GM19467 (cell line): ENCODE results near the gene PAX6.
A peak's percentile ranks its signal among the peaks of the same experiment; 100 is the strongest.

Experiments used
- ATAC-seq: cut with Tn5 transposase; IDR thresholded peaks from one replicate; pipeline ENCODE4 v1.9.1; 2021; ENCODE audit warnings: mild to moderate bottlenecking, moderate library complexity; ENCODE audit not compliant: unreplicated experiment

The PAX6 gene

GRCh38 chr11:31810779-31811647, at the start of gene PAX6:
Gene PAX6, minus strand, starts transcription at chr11:31811322. Its CDS starts 4,911 bp downstream, at chr11:31806411.
- ATAC-seq: peak; percentile 67

GRCh38 chr11:31860391-31860790, 49.3 kb upstream of the PAX6 start:
- no peak for ATAC-seq

DNA sequence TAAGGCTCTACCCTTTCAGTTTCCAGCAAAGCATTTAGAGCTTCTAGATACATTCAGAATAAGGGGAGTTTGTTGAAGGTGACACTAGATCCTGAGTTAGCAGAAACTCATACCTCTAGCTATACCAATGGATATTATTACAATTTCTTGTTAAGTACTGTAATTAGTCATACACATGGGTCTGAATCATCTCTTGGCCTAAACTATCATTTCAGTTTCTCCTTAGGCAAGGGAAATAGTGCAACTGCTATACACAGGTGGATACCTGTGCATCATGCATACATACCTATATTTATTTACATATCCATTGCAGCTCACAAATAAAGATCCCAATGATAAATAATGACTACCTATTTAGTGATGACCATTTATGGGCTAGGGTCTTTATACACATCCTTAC, 45.1 kb upstream of the PAX6 start:
- no peak for ATAC-seq

- no peak for ATAC-seq
Measured at GRCh38 chr11:31855466-31855865, 44.3 kb upstream of the PAX6 start.

DNA sequence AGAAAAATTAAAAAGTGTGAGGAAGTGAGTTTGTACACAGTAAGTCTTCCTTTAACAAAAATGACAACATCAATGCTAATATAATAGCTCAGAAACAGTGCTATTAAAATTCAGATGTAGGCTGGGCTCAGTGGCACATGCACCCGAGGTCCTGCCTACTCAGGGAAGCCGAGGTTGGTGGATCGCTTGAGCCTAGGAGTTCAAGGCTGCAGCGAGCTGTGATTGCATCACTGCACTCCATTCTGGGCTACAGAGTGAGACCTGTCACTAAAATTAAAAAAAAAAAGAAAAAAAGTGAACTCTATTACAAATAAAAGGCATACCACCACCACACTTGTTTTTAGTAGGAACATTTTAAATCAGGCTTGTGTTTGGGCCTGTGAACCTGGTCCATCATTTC, 39.2 kb upstream of the PAX6 start:
- no peak for ATAC-seq

DNA sequence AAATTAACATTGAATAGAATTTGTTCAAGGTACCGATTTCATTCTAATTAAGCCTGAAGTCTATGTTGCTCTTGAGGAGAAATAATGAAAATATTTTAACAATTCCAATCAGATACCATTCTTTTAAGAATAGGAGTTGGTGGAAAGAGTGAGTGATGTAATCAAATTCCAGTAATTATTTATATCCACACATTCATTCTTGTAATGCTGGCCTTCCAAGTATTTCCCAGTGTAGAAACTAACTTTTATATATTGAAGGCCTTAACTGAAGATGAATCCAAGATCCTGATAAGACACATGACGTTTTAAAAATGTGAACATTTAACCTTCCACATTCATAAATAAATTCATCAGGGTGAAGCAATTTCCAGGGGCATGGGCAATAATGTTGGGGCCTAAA, 36.6 kb upstream of the PAX6 start:
- no peak for ATAC-seq

DNA sequence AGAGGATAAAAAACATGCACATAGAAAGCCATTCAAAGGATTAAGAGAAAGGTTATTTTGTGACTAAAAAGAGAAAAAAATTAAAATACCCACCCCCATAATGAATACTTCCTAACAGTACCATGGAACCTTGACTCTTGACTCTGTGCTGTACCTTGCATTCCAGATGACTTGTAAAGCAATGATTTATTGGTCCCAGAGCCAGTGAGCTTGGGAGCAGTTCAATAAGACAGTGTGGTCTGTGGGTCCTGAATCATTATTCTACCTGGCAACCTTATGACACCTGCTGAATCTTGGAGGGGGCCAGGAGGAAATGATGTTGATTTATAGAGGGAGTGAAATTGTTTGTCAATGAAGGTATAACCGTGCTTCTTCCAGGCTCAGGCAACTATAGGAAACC, 34.2 kb upstream of the PAX6 start:
- ATAC-seq: no peak

DNA sequence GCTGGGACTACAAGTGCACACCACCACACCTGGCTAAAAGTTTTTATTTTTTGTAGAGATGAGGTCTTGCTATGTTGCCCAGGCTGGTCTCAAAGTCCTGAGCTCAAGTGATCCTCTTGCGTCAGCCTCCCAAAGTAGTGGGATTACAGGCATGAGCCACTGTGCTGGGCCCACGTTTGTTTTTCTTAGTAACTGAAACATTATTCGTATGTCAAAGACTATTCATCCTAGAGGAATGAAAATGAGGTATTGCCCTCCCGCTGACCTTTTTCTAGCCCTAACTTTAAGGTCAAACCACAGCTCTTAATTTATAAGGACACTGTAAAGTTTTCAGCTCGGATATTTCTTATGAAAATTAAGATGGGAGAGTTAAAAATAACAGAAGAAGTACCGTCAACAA, 33.2 kb upstream of the PAX6 start:
- ATAC-seq: no peak

DNA sequence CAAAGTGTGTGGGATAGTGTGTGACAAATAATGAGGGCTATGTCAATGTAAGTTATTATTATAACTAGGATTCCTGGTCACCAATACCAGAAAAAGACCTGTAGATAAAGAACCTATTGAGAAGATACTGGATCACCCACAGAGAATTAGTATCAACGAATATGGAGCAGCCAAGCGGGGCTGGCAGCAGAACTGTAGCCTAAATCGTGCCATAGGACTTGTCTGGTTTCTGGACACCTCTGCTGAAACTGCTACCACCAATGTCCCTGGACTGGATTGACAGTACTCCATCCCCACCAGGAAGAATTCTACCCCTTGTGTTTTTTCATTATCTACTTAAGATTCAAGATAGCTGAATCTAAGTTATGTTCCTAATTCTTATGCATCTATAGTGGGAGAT, 30.3 kb upstream of the PAX6 start:
- no peak for ATAC-seq

- no peak for ATAC-seq
Measured at GRCh38 chr11:31834237-31834636, 23.1 kb upstream of the PAX6 start.

DNA sequence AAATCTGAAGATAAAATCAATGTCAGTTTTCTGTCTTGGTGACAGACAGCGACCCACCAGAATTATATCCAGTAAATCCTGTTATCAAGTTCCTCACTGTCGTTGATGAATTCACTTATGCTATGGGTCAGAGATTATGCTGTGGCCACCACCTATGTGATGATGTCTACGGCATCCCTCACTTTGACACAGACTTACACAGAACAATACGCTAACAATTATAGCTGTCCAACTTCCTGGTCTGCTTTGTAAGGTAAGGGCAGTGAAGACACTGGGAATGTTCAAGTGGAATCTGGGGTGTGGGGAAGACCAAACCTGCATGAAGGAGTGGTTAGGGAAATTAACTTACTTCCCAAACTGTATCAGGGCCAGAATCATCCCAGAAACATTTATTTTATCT, 19.3 kb upstream of the PAX6 start:
- ATAC-seq: no peak

GRCh38 chr11:31828217-31828616, 17.1 kb upstream of the PAX6 start:
- no peak for ATAC-seq

- ATAC-seq: no peak
Measured at GRCh38 chr11:31827455-31828206, 16.5 kb upstream of the PAX6 start.

- ATAC-seq: no peak
Measured at GRCh38 chr11:31826536-31827438, 15.7 kb upstream of the PAX6 start.

DNA sequence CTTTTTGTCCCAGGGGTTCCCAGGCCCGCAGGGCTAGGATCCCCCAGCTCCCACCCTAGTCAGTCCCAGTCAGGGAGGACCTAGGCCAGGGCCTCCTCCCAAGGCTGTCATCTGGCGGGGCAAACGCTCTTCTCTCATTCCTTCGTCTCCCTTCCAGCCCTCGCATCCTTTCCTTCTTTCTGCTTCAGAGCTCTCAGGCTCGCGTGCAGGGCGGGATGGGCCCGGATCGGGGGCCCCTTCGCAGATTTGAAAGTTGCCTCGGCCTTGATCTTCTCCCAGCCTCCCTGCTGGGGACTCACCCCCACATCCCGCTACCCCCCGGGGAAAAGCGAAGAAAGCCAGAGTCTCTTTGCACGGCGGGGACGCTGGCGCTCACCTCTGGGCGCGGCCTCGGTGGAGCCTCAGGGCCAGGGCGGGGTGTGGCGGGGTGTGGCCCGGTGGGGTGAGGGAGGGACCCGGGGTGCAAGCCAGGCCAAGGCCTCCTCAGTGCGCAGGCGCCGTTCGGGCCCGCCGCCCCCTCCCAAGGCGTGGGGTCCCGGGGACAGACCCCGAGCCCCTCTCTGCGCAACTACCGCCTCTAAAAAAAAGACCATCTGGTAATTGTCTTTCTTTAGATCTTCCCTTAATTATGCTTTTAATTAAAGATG, 14.8 kb upstream of the PAX6 start:
- no peak for ATAC-seq

DNA sequence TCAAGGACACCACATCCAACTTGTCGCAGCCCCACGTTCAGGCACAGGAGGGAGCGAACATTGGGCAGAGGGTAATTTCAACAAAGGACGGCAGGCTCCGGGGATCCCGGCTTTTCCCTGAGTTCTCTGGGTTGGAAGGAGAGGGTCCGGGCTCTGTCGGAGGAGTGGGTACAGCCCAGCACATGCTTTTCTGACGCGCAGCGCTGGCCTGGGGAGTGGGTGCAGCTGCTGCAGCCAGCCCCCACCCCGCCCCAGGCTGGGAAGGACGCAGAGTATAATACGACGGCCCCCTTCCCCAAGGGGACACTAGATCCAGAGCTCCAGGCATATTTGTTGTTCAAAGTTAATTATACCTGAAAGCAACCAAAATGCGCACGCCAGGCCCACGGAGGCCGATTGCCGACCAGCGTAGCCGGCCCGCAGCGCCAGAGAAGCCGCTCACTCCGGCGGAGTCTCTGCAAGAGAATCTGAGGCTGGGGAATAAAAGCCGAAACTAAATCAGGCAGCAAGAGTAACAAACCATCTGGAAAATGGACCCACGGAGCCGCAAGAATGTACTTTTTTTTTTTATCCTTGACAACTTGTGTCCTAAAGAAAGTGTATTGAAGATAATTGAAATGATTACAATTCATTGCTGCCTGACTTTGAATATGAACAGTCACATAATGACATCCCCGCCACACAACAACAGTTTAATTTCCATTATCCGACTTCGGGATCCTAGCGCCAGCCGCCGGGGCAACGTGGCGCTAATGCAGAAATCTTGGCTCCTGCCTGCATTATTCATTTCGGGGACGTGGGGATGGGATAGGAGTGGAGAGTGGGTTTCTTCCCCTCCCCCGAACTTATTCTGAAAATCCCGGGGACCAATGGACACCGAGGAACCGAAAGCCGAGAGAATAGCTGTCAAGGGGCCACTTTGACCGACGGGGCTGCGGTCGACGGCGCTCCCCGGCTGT, 14.0 kb upstream of the PAX6 start:
- no peak for ATAC-seq

- no peak for ATAC-seq
Measured at GRCh38 chr11:31824332-31824878, 13.3 kb upstream of the PAX6 start.

DNA sequence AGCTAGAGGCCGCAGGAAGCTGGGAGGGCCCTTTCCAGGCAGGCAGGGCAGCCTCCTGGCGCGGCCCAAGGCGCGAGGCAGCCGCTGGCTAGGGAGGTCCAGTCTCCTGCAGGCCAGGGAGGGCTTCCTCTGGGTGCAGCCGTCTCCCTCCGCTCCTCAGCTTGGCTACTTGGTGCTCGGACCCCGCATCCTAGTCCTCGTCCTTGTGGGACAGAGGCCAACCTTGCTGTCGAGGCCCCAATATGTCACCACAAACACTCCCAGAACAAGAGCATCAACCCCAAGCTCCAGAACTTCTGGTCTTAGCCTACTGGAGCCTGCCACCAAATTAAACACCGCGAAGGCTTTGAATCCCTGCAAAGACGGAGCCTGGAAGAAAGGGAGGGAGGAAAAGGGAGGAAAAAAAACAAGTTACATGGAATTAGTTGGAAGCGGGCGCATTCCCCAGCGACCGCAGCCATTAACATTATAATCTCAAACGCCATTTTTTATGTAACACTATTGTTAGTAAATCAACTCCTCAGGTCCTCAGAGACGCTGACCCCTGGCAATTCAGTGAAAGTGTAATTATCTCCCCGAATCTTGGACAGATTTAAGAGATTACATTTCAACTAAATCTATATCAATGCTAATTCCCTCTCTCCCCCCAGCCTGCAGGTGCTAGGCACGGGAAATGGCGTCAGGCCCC, 12.7 kb upstream of the PAX6 start:
- no peak for ATAC-seq
